Suprapubic skin (tissue), 4 donors: ENCODE measurements around the gene TOR1A. TPM values are rescaled to one million over a fixed set of nuclear protein-coding genes. Genes with fewer than 3 reads are reported as not detected.
"Not testable (repeated sequence)": the region's sequence is repeated elsewhere in the genome, so short reads cannot be mapped to it uniquely, and the experiment has no call there.

ENCODE experiments used
- DNase-seq, 2 donors: peaks; one replicate each; pipeline ENCODE4 v3.0.0-alpha.2; 2019; ENCODE audit warnings: low spot score in 2 of 2
- H3K27ac ChIP-seq: fragments of 200-600 bp; sonication (generic); one replicate; pipeline ENCODE4 v1.5.1; 2019
- H3K27me3 ChIP-seq: fragments of 200-600 bp; sonication (generic); one replicate; pipeline ENCODE4 v1.5.1; 2019
- H3K36me3 ChIP-seq: fragments of 200-600 bp; sonication (generic); one replicate; pipeline ENCODE4 v1.5.1; 2019
- H3K4me1 ChIP-seq: fragments of 200-600 bp; sonication (generic); one replicate; pipeline ENCODE4 v1.5.1; 2019
- H3K4me3 ChIP-seq: fragments of 200-600 bp; sonication (generic); one replicate; pipeline ENCODE4 v1.5.1; 2019; ENCODE audit warnings: mild to moderate bottlenecking
- H3K9me3 ChIP-seq: fragments of 200-600 bp; sonication (generic); one replicate; pipeline ENCODE4 v1.5.1; 2019
- CTCF ChIP-seq, 2 donors: fragments of 200-600 bp in 1 of 2; fragments of 450-650 bp in 1 of 2; sonication (generic) in 1 of 2; IDR thresholded peaks; one replicate each; pipeline ENCODE4 v1.5.1; 2016 to 2019; ENCODE audit warnings: antibody characterized with exemption in 2 of 2, mild to moderate bottlenecking in 1 of 2, moderate library complexity in 1 of 2
- EP300 ChIP-seq: sonication (generic); formaldehyde crosslinking; IDR thresholded peaks from one replicate; pipeline ENCODE4 v1.6.1; 2017; ENCODE audit warnings: antibody characterized with exemption
- POLR2A ChIP-seq, 2 donors: fragments of 450-650 bp; IDR thresholded peaks; one replicate each; pipeline ENCODE4 v1.6.1; 2017; ENCODE audit warnings: antibody characterized with exemption in 2 of 2, mild to moderate bottlenecking in 2 of 2, moderate library complexity in 2 of 2
- POLR2AphosphoS5 ChIP-seq, 3 donors: sonication (generic); formaldehyde crosslinking; IDR thresholded peaks; one replicate each; pipeline ENCODE4 v1.6.1; 2017; ENCODE audit warnings: antibody characterized with exemption in 3 of 3
- WGBS: methylation state at CpG from one replicate; pipeline ENCODE4 v1.1.5; 2018; 5-methylcytosine and 5-hydroxymethylcytosine counted together
- total RNA-seq, 4 donors: library from RNA; depleted of rRNA; stranded (reverse); fragments of >200 nt; gene quantifications; one replicate each; pipeline ENCODE4 v1.1.0, GENCODE V29; 2016

Gene TOR1A
- total RNA-seq, 4 donors from 2014 or later = 31.7 to 44.7 (median 36.3) TPM

DNA sequence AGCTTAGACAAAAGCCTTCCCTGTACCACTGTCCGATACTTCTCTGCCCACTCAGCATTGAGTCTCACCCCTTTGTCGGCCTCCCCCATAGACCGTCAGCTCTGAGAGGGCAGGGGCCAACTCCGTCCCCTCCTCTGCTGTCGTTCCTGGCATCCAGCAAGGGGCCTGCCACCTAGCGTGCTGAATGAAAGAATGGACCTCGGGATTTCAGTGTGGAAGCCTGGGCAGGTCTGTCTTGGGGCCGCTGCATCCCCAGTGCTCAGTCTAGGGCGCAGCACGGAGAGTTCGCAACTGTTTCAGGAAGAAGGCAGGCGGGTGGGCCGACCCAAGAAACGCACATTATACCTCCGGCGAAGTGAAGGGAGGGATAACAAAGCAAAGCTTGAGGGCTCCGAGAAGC, 22.4 kb downstream of the TOR1A start:
- 84% methylated on average over 17 of the region's 17 CpGs for WGBS
- Histone ChIP-seq H3K4me3 (no peak overlapping the region), H3K4me1 (peaks cover 16% of the 10 kb centered on the region), H3K36me3 (no peaks in the 10 kb centered on the region), H3K27ac (no peak overlapping the region), H3K9me3 (no peaks in the 10 kb centered on the region), H3K27me3 (no peaks in the 10 kb centered on the region)
- no peak for TF ChIP-seq POLR2A (IDR thresholded peaks at IDR 0.05)
- no peak for TF ChIP-seq POLR2AphosphoS5 (IDR thresholded peaks at IDR 0.05)
- TF ChIP-seq EP300 = no peak
- no peak for TF ChIP-seq CTCF (IDR thresholded peaks at IDR 0.05)
- DNase-seq = no peak

DNA sequence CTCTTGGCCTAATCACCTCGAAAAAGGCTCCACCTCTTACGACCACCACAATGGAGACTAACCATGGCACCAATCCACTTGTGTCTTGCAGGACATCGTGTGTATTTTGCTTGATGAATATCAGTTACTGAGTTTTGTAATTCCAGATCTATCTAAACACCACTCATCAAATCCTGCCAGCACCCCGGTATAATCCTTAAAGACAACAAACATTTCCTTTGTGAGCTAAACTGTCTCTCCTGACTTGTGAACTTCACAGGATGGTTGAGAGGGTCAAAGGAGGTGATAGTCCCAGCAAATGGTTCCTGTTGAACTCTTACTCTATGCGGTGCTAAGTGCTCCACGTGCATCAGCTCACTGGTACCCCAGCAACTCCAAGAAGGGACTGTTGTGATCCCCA, 25.0 kb downstream of the TOR1A start:
- Histone ChIP-seq H3K4me3 (no peak overlapping the region), H3K4me1 (peaks cover 8% of the 10 kb centered on the region), H3K27me3 (no peaks in the 10 kb centered on the region), H3K36me3 (no peaks in the 10 kb centered on the region), H3K9me3 (no peaks in the 10 kb centered on the region), H3K27ac (no peak overlapping the region)
- no peak for DNase-seq
- 65% methylated on average over 6 of the region's 6 CpGs for WGBS
- TF ChIP-seq POLR2AphosphoS5 (IDR thresholded peaks at IDR 0.05) = no peak
- TF ChIP-seq EP300 = no peak
- TF ChIP-seq POLR2A (IDR thresholded peaks at IDR 0.05) = no peak
- no peak for TF ChIP-seq CTCF (IDR thresholded peaks at IDR 0.05)

DNA sequence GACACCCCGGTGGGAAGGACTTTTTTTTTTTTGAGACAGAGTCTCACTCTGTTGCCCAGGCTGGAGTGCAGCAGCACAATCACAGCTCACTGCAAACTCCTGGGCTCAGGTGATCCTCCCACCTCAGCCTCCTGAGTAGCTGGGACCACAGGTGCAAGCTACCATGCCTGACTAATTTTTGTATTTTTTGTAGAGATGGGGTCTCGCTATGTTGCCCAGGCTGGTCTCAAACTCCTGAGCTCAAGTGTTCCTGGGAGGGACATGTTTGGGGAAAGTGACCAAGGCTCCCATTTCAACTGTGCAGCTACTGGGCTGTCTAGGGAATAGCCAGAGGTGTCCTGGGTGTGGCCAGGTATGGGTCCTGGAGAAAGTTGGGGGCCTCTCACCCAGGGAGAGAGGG, 27.9 kb downstream of the TOR1A start:
- H3K9me3 ChIP-seq, H3K4me3 ChIP-seq, H3K27ac ChIP-seq, DNase-seq, H3K4me1 ChIP-seq, H3K36me3 ChIP-seq, H3K27me3 ChIP-seq: not testable (repeated sequence)
- WGBS = 78% methylated on average over 2 of the region's 2 CpGs

DNA sequence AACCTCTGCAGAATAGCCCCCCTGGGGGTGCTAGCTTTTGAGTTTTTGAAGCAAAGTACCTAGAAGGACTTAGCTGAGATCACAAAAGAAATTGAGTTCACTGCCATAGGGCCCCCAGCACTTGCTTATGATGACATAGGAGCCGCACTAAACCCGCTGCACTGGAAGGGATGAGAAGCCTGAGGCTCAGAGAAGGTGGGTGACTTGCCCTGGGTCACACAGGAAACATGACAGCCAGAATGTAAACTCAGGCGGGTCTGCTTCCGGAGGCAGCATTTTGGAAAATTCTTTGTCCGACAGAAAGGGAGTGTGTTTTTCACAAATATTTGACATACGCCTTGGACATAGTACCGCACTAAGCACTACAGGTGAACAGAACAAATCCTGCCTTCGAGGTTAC, 29.4 kb downstream of the TOR1A start:
- Histone ChIP-seq H3K36me3 (no peaks in the 10 kb centered on the region), H3K4me1 (peaks cover 3% of the 10 kb centered on the region), H3K4me3 (no peak overlapping the region), H3K27ac (no peak overlapping the region), H3K9me3 (no peaks in the 10 kb centered on the region), H3K27me3 (no peaks in the 10 kb centered on the region)
- 88% methylated on average over 8 of the region's 8 CpGs for WGBS
- no peak for DNase-seq
- TF ChIP-seq CTCF (IDR thresholded peaks at IDR 0.05) (no peak), EP300 (no peak), POLR2AphosphoS5 (IDR thresholded peaks at IDR 0.05) (no peak), POLR2A (IDR thresholded peaks at IDR 0.05) (no peak)

GRCh38 chr9:129786481-129786880, 37.5 kb downstream of the TOR1A start:
- DNase-seq = no peak
- WGBS = 85% methylated on average over 10 of the region's 10 CpGs
- Histone ChIP-seq H3K4me3 (no peak overlapping the region), H3K36me3 (no peaks in the 10 kb centered on the region), H3K4me1 (peaks cover 3% of the 10 kb centered on the region), H3K27me3 (no peaks in the 10 kb centered on the region), H3K9me3 (no peaks in the 10 kb centered on the region), H3K27ac (no peak overlapping the region)
- TF ChIP-seq POLR2AphosphoS5 (IDR thresholded peaks at IDR 0.05) = no peak
- TF ChIP-seq CTCF (IDR thresholded peaks at IDR 0.05) = no peak
- TF ChIP-seq POLR2A (IDR thresholded peaks at IDR 0.05) = no peak
- no peak for TF ChIP-seq EP300

DNA sequence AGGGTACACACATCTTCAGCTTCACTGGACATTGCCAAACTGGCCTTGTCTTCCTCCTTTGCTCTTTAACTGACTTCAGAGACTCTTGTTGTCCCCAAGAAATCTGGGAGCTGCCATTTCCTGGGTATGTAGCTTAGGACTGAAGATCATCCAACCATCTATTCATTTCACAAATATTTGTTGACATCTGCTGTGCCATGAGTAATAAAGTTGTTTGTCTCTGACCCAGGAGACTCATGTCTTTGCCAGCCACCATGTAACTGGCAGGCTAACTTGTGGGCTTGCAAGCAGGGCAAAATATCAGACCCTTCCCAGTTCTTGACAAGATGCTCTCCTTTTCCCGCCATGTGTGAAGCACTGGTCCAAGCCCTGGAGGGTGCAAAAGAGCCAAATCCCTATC, 38.1 kb downstream of the TOR1A start:
- Histone ChIP-seq H3K27ac (no peak overlapping the region), H3K27me3 (no peaks in the 10 kb centered on the region), H3K4me1 (peaks cover 3% of the 10 kb centered on the region), H3K9me3 (no peaks in the 10 kb centered on the region), H3K36me3 (no peaks in the 10 kb centered on the region), H3K4me3 (no peak overlapping the region)
- WGBS = 59% methylated on average over 1 of the region's 1 CpG
- TF ChIP-seq POLR2A (IDR thresholded peaks at IDR 0.05) (no peak), EP300 (no peak), POLR2AphosphoS5 (IDR thresholded peaks at IDR 0.05) (no peak), CTCF (IDR thresholded peaks at IDR 0.05) (no peak)
- no peak for DNase-seq

DNA sequence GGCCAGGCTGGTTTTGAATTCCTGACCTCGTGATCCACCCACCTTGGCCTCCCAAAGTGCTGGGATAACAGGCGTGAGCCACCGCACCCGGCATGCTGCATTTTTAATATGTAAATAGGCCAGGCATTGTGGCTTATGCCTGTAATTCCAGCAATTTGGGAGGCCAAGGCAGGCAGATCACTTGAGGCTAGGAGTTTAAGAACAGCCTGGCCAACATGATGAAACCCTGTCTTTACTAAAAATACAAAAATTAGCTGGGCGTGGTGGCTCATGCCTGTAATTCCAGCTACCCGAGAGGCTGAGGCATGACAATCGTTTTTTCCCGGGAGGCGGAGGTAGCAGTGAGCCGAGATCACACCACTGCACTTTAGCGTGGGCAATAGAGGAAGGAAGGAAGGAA, 39.0 kb downstream of the TOR1A start:
- H3K4me3 ChIP-seq, H3K27ac ChIP-seq, H3K27me3 ChIP-seq, H3K36me3 ChIP-seq, DNase-seq, H3K9me3 ChIP-seq, H3K4me1 ChIP-seq: not testable (repeated sequence)
- 68% methylated on average over 11 of the region's 11 CpGs for WGBS
